ENCODE measurements around the gene SKOR1. TPM values are rescaled to one million over a fixed set of nuclear protein-coding genes. Genes with fewer than 3 reads are reported as not detected.

Gene SKOR1
- polyA plus RNA-seq, 1 donor, result 0.28 TPM

- peak in 1 of 2 donors; percentile 44 for DNase-seq
- no CpG with 5 or more reads among the region's 59 CpGs for WGBS (ENCODE audit: insufficient coverage, low lambda C conversion rate)
- Histone ChIP-seq H3K4me1 (ENCODE audit: control insufficient read depth, insufficient read depth, low read length) (peaks cover 42% of the 10 kb centered on the region), H3K9me3 (ENCODE audit: control insufficient read depth, low read depth, low read length) (peaks cover 15% of the 10 kb centered on the region), H3K36me3 (ENCODE audit: control insufficient read depth, insufficient read depth, low read length) (no peaks in the 10 kb centered on the region), H3K27me3 (ENCODE audit: control insufficient read depth, insufficient read depth, low read length) (peaks cover 76% of the 10 kb centered on the region), H3K27ac (ENCODE audit: low read length) (no peak overlapping the region), H3K4me3 (ENCODE audit: low read length) (peak overlapping the region; percentile 28)
Measured at GRCh38 chr15:67834581-67835296, 9.4 kb downstream of the SKOR1 start.

GRCh38 chr15:67835297-67836133, 10.2 kb downstream of the SKOR1 start:
- Histone ChIP-seq H3K27me3 (ENCODE audit: control insufficient read depth, insufficient read depth, low read length) (peaks cover 68% of the 10 kb centered on the region), H3K27ac (ENCODE audit: low read length) (no peak overlapping the region), H3K4me3 (ENCODE audit: low read length) (peak overlapping the region; percentile 28), H3K4me1 (ENCODE audit: control insufficient read depth, insufficient read depth, low read length) (peaks cover 42% of the 10 kb centered on the region), H3K36me3 (ENCODE audit: control insufficient read depth, insufficient read depth, low read length) (no peaks in the 10 kb centered on the region), H3K9me3 (ENCODE audit: control insufficient read depth, low read depth, low read length) (peaks cover 15% of the 10 kb centered on the region)
- peak in 1 of 2 donors; percentile 47 for DNase-seq
- no CpG with 5 or more reads among the region's 59 CpGs for WGBS (ENCODE audit: insufficient coverage, low lambda C conversion rate)

- Histone ChIP-seq H3K27ac (ENCODE audit: low read length) (no peak overlapping the region), H3K4me1 (ENCODE audit: control insufficient read depth, insufficient read depth, low read length) (peaks cover 43% of the 10 kb centered on the region), H3K36me3 (ENCODE audit: control insufficient read depth, insufficient read depth, low read length) (no peaks in the 10 kb centered on the region), H3K4me3 (ENCODE audit: low read length) (peak overlapping the region; percentile 28), H3K9me3 (ENCODE audit: control insufficient read depth, low read depth, low read length) (peaks cover 15% of the 10 kb centered on the region), H3K27me3 (ENCODE audit: control insufficient read depth, insufficient read depth, low read length) (peaks cover 62% of the 10 kb centered on the region)
- 0% methylated on average over 2 of the region's 16 CpGs for WGBS (ENCODE audit: insufficient coverage, low lambda C conversion rate)
- DNase-seq, result no peak
Measured at GRCh38 chr15:67836134-67836455, 10.8 kb downstream of the SKOR1 start.

- 0% methylated on average over 2 of the region's 8 CpGs for WGBS (ENCODE audit: insufficient coverage, low lambda C conversion rate)
- Histone ChIP-seq H3K36me3 (ENCODE audit: control insufficient read depth, insufficient read depth, low read length) (no peaks in the 10 kb centered on the region), H3K4me1 (ENCODE audit: control insufficient read depth, insufficient read depth, low read length) (peaks cover 46% of the 10 kb centered on the region), H3K9me3 (ENCODE audit: control insufficient read depth, low read depth, low read length) (peaks cover 15% of the 10 kb centered on the region), H3K27me3 (ENCODE audit: control insufficient read depth, insufficient read depth, low read length) (peaks cover 58% of the 10 kb centered on the region), H3K4me3 (ENCODE audit: low read length) (no peak overlapping the region), H3K27ac (ENCODE audit: low read length) (no peak overlapping the region)
- no peak for DNase-seq
Measured at GRCh38 chr15:67836477-67836876, 11.2 kb downstream of the SKOR1 start.

GRCh38 chr15:67836955-67837354, 11.6 kb downstream of the SKOR1 start:
- WGBS (ENCODE audit: insufficient coverage, low lambda C conversion rate), result no CpG with 5 or more reads among the region's 2 CpGs
- Histone ChIP-seq H3K9me3 (ENCODE audit: control insufficient read depth, low read depth, low read length) (peaks cover 15% of the 10 kb centered on the region), H3K4me1 (ENCODE audit: control insufficient read depth, insufficient read depth, low read length) (peaks cover 46% of the 10 kb centered on the region), H3K27ac (ENCODE audit: low read length) (no peak overlapping the region), H3K4me3 (ENCODE audit: low read length) (no peak overlapping the region), H3K27me3 (ENCODE audit: control insufficient read depth, insufficient read depth, low read length) (peaks cover 54% of the 10 kb centered on the region), H3K36me3 (ENCODE audit: control insufficient read depth, insufficient read depth, low read length) (no peaks in the 10 kb centered on the region)
- no peak for DNase-seq

- Histone ChIP-seq H3K4me3 (ENCODE audit: low read length) (peak overlapping the region; percentile 98), H3K4me1 (ENCODE audit: control insufficient read depth, insufficient read depth, low read length) (peaks cover 33% of the 10 kb centered on the region), H3K9me3 (ENCODE audit: control insufficient read depth, low read depth, low read length) (peaks cover 15% of the 10 kb centered on the region), H3K36me3 (ENCODE audit: control insufficient read depth, insufficient read depth, low read length) (no peaks in the 10 kb centered on the region), H3K27ac (ENCODE audit: low read length) (peak overlapping the region; percentile 98), H3K27me3 (ENCODE audit: control insufficient read depth, insufficient read depth, low read length) (peaks cover 35% of the 10 kb centered on the region)
- WGBS (ENCODE audit: insufficient coverage, low lambda C conversion rate), result 0% methylated on average over 3 of the region's 25 CpGs
- DNase-seq, result peak; percentile 69 to 79
Measured at GRCh38 chr15:67838789-67839332, 13.6 kb downstream of the SKOR1 start.

DNA sequence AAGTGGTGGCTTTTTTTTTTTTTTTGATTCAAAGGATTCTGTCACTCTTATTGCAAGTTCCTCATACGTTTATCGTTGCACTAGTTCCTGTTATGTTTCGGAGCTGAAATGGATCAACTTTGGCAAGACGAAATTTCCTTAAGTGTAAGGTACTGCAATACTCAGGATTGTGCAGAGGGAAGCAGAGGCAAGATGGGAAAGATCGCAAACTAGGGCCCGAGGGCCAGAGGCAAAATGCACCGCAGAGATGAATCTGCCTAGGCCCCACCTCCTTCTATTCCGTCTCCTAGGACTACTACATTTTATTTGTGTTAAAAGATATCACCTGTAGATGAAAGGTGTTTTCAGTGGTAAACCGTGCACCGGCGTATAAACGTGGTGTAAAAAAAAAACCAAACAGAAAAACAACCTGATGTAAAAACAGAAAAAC, 14.2 kb downstream of the SKOR1 start:
- Histone ChIP-seq H3K4me1 (ENCODE audit: control insufficient read depth, insufficient read depth, low read length) (peaks cover 30% of the 10 kb centered on the region), H3K27ac (ENCODE audit: low read length) (peak overlapping the region; percentile 98), H3K4me3 (ENCODE audit: low read length) (peak overlapping the region; percentile 98), H3K36me3 (ENCODE audit: control insufficient read depth, insufficient read depth, low read length) (no peaks in the 10 kb centered on the region), H3K9me3 (ENCODE audit: control insufficient read depth, low read depth, low read length) (peaks cover 15% of the 10 kb centered on the region), H3K27me3 (ENCODE audit: control insufficient read depth, insufficient read depth, low read length) (peaks cover 28% of the 10 kb centered on the region)
- peak in 1 of 2 donors; percentile 80 for DNase-seq
- WGBS (ENCODE audit: insufficient coverage, low lambda C conversion rate), result 0% methylated on average over 1 of the region's 12 CpGs

DNA sequence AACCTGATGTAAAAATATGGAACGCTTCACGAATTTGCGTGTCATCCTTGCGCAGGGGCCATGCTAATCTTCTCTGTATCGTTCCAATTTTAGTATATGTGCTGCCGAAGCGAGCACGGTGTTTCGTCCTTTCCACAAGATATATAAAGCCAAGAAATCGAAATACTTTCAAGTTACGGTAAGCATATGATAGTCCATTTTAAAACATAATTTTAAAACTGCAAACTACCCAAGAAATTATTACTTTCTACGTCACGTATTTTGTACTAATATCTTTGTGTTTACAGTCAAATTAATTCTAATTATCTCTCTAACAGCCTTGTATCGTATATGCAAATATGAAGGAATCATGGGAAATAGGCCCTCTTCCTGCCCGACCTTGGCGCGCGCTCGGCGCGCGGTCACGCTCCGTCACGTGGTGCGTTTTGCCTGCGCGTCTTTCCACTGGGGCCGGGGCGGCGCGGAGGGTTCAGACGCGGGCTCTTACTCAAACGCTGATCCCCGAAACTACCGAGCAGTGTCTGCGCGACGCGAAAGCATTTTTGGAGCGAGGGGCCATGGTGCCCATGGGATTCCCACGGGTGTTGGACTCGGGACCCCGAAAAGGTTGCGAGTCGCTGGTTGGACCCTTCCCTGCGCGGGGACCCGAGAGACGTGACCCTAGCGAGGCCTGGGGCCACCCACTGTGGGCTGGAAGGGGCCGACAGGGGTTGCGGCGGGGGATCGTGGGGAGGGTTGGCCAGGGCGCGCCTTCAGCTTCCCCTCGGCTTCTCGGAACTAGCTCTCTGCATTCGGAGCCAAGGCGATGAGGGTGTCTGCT, 14.8 kb downstream of the SKOR1 start, which contains the start of gene RNU6-1:
Gene RNU6-1, minus strand, starts transcription at position 117 of the 820 bp plus-strand sequence.
- 0% methylated on average over 2 of the region's 62 CpGs for WGBS (ENCODE audit: insufficient coverage, low lambda C conversion rate)
- H3K4me1 ChIP-seq (ENCODE audit: control insufficient read depth, insufficient read depth, low read length), result peaks cover 23% of the 10 kb centered on the region
- peak within 1 kb of the TSS; percentile 98 for H3K4me3 ChIP-seq (ENCODE audit: low read length)
- peaks cover 10% of the 10 kb centered on the region for H3K9me3 ChIP-seq (ENCODE audit: control insufficient read depth, low read depth, low read length)
- H3K36me3 ChIP-seq (ENCODE audit: control insufficient read depth, insufficient read depth, low read length), result no peaks in the 10 kb centered on the region
- H3K27me3 ChIP-seq (ENCODE audit: control insufficient read depth, insufficient read depth, low read length), result peaks cover 22% of the 10 kb centered on the region
- peak; percentile 95 for DNase-seq
- peak within 1 kb of the TSS; percentile 98 for H3K27ac ChIP-seq (ENCODE audit: low read length)

DNA sequence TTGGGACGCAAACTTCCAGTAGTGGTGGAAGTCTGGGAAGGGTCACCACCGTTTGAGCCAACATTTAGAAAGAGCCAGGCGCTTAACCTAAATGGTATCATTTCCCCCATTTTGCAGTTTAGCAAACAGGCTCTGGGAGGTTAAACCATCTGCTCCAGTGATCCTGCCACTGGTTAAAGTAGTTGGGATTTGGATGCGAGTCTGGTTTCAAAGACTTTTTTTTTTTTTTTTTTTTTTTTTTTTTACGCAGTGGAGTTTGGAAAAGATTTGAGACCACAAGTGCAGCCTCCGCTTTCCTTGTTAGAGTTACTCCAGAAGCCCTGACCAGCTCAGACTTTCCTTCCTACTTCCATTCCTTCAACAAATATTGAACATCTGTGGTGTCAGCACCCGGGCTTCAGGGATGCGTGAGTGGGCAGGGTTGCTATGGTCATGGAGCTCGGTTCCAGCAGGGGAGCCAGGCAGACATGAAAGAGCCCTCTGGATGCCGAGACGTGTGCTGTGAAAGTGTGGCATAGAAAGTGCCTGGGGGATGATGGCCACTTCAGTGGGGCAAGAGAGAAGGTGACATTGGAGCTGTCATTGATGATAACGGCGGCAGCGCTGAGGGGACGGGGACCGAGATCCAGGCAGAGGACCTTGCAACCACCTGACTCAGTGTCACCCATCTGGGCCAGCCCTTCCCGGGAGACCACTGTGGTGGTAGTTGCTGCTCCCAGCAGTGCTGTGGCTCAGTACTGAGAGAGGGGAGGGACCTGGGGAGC, 15.6 kb downstream of the SKOR1 start:
- no peak for DNase-seq
- H3K27me3 ChIP-seq (ENCODE audit: control insufficient read depth, insufficient read depth, low read length), result peaks cover 14% of the 10 kb centered on the region
- H3K4me1 ChIP-seq (ENCODE audit: control insufficient read depth, insufficient read depth, low read length), result peaks cover 17% of the 10 kb centered on the region
- no peaks in the 10 kb centered on the region for H3K36me3 ChIP-seq (ENCODE audit: control insufficient read depth, insufficient read depth, low read length)
- peaks cover 2% of the 10 kb centered on the region for H3K9me3 ChIP-seq (ENCODE audit: control insufficient read depth, low read depth, low read length)
- H3K27ac ChIP-seq (ENCODE audit: low read length), result peak overlapping the region; percentile 98
- WGBS (ENCODE audit: insufficient coverage, low lambda C conversion rate), result no CpG with 5 or more reads among the region's 17 CpGs
- H3K4me3 ChIP-seq (ENCODE audit: low read length), result peak overlapping the region; percentile 98
